B cell (primary cell): Measurements from ENCODE around the gene FCN1.

ENCODE experiments used
- CTCF ChIP-seq: fragments of 200-600 bp; IDR thresholded peaks from one replicate; pipeline ENCODE4 v1.8.0; 2022; ENCODE audit warnings: antibody characterized with exemption, mild to moderate bottlenecking
- EZH2 ChIP-seq: IDR thresholded peaks from 2 replicates; pipeline ENCODE4 v1.6.1; 2012; ENCODE audit warnings: borderline replicate concordance, low read depth, mild to moderate bottlenecking, moderate library complexity, low read length; ENCODE audit not compliant: insufficient read depth, poor library complexity, severe bottlenecking

- no peak for TF ChIP-seq CTCF
- no peak for TF ChIP-seq EZH2
These were observed 14.5 kb upstream of the FCN1 start for GRCh38 chr9:134932171-134932570.
